ENCODE data around the gene GTF3A. TPM values are rescaled to one million over a fixed set of nuclear protein-coding genes. Genes with fewer than 3 reads are reported as not detected.
A peak's percentile ranks its signal among the peaks of the same experiment; 100 is the strongest.

Gene GTF3A
- total RNA-seq, 1 donor from 2014 or later: 71.1 TPM

- no peak for ATAC-seq
Observed at GRCh38 chr13:27449081-27449603, 24.7 kb downstream of the GTF3A start.

- ATAC-seq: peak; percentile 96
Observed at GRCh38 chr13:27449936-27450828, 25.8 kb downstream of the GTF3A start, which contains the start of gene MTIF3. Gene MTIF3, minus strand, starts transcription at chr13:27450564. Its CDS starts 10,116 bp downstream, at chr13:27440448.

GRCh38 chr13:27450921-27451471 is 26.6 kb downstream of the GTF3A start:
- peak; percentile 8 for ATAC-seq

DNA sequence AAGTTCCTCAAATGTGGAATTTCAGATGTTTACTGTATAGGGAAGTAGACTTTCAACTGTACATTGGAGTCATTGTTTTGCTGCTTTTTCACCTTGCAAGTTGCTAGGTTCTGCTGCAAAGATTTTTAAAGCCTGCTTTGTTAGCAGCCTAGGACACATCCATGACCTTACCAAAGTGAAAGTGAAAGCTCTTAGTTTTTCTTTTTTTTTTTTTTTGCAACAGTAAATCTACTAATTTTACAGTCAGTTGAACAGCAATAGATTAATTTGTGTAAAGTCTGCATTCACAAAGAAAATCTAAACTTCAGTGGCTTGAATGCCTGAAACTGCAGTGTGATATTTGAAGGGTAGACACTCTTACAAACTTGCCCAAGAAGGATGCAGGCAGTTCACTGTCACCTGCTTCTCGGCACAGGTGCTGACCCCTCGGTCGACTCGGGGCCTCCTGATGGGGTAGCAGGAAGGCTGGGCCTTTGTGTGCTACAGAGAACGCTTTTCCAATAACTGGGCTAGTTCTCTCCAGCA is 31.0 kb downstream of the GTF3A start:
- no peak for ATAC-seq

DNA sequence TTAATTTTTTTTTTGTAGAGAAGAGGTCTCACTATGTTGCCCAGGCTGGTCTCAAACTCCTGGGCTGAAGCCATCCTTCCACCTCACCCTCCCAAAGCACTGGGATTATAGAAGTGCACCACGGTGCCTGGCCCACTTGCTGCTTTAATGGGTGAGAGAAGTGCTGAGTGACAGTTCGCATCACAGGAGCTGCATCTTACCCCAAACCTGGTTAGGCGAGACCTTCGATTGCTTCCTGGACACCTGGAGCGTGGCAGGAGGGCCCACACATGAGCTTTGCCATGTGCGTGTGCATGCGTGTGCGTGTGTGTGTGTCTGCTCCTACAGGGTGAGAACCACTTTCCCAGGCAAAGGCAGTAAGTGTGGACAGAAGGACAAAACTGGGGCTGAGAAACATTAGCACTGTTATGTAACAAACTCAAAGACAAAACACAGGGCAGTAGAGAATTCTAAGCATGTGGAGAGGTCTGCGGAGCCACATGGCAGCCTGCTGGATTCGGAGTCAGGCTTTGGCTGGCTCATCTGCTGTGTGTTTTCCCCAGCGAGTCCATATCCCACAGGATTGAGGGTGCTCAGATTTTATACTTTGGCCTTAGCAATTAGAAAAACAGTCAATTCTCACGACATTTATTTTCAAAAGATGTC is 37.6 kb downstream of the GTF3A start:
- no peak for ATAC-seq

GRCh38 chr13:27463500-27463899 is 39.1 kb downstream of the GTF3A start:
- no peak for ATAC-seq

DNA sequence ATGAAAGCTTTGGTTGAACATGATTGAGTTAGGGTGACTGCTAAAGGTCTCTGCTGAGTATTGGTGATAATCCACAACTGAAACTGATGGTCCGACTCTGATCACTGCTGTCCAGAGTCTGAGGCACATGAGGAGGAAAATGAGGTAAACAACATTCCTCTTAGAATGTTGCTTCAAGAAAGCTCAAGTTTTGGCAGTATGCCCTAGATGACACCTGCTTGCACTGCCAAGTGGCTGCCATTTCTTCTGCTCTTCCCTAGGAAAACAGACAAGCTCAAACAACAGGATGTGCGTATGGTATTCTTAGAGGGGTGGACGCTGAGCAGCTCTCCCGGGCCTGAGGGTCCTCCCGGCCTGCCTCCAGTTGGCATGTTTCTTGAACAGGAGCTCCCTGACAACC is 41.2 kb downstream of the GTF3A start:
- no peak for ATAC-seq

GRCh38 chr13:27466513-27466912 is 42.1 kb downstream of the GTF3A start:
- no peak for ATAC-seq

DNA sequence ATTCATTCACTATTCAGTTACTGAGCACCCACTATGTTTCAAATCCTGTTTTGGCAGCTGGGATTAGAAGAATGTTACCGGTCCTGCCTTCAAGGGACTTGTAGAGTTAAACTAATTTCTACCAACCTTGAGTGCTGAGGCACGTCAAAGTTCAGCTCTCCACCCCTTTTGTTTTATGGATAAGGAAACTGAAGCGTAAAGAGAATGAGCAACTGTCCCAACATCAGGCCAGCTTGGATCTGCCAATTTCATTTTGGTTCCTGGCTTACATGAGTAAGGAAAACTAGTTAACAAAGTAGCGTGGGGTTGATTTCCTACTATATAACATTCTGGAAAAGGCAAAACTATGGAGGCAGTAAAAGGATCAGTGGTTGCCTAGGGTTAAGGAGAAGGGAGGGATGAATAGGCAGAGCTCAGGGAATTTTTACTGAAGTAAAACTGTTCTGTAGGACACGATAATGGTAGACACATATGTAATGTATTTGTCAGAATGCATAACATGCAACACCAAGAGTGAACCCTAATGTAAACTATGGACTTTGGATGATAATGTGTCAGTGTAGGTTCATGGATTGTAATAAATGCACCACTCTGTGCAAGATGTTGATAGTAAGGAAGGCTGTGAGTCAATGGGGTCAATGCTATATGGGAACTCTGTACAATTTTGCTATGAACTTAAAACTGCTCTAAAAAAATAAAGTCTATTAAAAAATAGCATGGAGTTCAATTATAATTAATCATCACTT is 45.8 kb downstream of the GTF3A start:
- no peak for ATAC-seq

DNA sequence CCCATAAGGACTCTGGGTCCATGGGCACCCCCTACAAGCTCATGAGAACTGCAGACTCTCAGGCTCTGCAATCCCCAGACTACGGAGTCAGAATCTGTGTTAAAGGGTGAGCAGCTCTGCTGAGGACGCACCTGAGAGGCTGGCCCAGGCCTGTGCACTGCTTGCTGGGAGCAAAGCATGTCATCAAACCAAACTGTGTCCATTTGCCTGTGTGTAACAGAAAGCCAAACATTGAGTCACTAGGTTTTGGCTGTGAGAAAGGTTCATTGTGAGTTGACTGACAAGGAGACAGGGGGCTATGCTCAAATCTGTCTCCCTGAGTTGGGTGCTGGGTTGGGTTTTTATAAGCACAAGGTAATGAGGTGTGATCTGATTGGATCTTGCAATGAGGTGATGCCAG is 48.0 kb downstream of the GTF3A start:
- ATAC-seq: no peak

GRCh38 chr13:27472941-27473340 is 48.5 kb downstream of the GTF3A start:
- ATAC-seq: no peak

GRCh38 chr13:27474751-27475268 is 50.4 kb downstream of the GTF3A start:
- ATAC-seq: no peak

DNA sequence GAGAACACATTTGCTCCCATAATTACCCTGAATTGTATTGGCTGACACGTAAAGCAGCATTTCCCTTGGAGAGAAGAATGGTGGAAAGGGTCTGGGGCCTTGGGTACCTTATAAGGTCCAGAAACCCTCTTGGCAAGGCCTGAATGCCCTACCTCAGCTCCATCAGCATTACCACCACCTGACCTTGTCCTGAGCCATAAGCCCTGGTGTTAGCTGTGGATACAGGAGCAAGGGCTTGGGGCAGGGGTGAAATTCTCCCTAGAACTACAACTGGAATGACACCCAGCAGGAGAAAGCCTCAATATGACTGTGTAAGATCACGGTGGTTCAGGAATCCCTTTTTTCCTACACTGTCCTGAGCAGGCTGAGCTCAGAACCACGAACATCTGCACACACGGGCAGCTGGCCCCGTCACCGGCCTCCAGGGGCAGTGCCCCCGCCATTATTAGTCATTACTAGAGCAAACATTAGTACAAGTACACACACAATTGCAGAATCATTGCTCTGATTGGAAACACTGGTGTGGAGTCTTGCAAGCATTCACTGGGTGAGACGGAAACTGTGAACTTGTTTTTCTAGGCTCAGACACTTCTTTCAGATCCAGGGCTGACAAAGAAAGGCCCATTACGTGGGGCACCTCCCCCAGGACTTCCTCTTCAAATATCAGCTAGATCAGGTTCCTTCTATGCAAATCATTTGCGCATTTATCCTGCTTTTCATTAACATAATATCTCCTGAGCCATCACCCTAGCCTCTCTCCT is 52.7 kb downstream of the GTF3A start:
- peak; percentile 93 for ATAC-seq

GRCh38 chr13:27481766-27482165 is 57.3 kb downstream of the GTF3A start:
- ATAC-seq: peak; percentile 46

DNA sequence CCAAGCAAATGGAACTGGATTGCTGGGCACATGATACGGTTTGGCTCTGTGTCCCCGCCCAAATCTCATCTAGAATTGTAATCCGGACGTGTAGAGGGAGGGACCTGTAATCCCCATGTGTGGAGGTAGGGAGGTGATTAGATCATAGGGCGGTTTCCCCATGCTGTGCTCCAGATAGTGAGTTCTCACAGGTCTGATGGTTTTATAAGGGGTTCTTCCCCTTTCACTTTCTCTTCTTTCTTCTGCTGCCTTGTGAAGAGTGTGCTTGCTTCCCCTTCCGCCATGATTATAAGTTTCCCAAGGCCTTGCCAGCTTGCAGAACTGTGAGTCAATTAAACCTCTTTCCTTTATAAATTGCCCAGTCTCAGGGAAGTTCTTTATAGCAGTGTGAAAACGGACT is 58.6 kb downstream of the GTF3A start:
- peak; percentile 78 for ATAC-seq

- peak; percentile 8 for ATAC-seq
Observed at GRCh38 chr13:27483421-27483820, 59.0 kb downstream of the GTF3A start.

Other genes with a start within 250 kb of the GTF3A start
- gene RPL21, start 173.1 kb upstream of the GTF3A start, total RNA-seq: 1,003 TPM
- gene RASL11A, start 153.8 kb upstream of the GTF3A start, total RNA-seq: 4.7 TPM
- 36.0 TPM for gene MTIF3, start 25.9 kb downstream of the GTF3A start, total RNA-seq
- gene LNX2, start 195.9 kb downstream of the GTF3A start, total RNA-seq: 13.5 TPM
- 121 TPM for gene POLR1D, start 197.3 kb downstream of the GTF3A start, total RNA-seq

Data from esophagus mucosa (tissue), 1 donor.